Measurements from ENCODE around the gene KIN.
"Not testable (repeated sequence)": the region's sequence is repeated elsewhere in the genome, so short reads cannot be mapped to it uniquely, and the experiment has no call there.

Gene KIN

DNA sequence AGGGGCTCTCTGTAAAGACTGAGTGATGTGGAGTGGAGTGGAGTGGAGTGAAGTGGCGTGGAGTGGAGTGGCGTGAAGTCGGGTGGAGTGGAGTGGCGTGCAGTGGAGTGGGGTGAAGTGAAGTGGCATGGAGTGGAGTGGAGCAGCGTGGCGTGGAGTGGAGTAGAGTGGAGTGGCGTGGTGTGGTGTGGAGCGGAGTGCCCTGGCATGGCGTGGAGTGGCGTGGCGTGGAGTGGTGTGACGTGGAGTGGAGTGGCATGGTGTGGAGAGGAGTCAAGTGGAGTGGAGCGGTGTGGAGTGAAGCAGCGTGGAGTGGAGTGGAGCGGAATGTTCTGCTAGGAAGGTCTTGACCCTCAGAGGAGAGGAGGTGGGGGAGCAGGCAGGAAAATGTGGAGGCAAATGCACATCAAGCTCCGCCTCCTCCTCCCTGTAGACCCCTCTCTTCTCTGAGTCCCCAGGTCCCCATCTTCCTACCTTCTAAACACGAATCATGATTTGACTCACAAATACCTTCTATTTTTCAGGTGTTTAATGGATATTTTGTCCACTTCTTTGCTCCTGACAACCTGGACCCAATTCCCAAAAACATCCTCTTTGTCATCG lies 64.8 kb downstream of the KIN start:
- DNase-seq: no peak

DNA sequence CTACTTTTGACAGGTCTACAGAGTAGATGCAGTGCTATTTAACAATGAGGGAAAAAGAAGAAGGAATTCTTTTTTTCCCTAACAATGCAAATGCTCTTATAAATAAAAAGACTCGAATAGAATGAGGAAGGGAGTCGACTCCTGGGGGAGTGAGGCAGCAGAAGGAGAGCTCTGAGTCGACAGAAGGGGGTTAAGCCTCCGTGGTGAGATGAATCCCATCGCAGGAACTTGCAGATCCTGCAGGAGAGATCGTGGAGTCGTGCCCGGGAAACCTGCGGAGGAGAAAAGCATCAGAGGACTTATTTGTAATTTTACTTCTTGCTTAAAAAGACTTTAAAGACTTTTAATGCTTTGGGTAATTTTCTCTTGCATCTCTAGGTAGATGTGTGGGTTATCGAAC lies 67.3 kb downstream of the KIN start:
- DNase-seq: no peak

DNA sequence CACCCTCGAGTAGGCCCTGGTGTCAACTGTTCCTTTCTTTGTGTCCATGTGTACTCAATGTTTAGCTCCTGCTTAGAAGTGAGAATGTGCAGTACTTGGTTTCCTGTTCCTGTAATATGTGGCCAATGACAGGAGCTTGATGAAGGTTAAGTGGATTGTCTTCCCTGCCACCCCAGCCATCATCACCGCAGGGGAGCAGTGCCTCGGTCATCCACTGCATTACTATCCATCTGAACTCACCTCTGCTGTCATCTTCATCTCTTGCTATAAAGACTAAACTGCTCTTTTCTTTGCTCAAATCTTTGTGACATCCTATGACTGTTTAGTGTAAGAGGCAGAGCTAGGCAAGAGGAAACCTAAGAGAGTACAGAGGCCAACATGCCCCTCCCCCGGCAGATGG lies 69.1 kb downstream of the KIN start:
- no peak for DNase-seq

DNA sequence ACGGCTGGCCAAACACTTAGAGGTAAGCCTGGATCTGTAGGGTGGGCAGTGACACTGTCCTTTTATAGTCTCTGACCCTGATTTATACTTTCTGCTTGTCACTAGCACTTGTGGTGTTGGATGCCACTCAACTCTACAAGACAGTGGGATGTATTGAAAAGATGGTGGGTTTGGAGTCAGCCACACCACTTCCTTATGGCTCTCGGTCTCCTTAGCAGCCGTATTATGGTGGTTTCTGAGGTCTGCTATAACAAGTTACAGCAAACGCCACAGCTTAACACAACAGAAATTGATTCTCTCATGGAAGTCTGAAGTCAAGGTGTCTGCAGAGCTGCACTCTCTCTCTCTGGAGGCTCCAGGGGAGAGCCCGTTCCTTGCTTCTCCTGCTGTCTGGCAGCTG lies 70.0 kb downstream of the KIN start:
- DNase-seq: no peak

DNA sequence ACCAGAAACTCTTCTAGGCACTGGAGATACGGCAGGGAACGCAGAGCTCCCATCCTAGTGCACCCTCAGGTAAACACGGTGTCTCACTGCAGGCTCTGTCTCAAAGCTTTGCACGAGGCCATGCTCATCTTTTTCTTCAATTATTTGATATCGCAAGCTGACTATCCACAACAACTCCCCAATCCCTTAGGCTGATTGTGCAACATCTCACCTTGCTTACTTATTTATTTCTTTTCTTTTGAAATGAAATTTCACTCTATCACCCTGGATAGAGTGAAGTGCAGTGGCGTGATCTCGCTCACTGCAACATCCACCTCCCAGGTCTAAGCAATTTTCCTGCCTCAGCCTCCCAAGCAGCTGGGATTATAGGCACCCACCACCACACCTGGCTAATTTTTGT lies 72.3 kb downstream of the KIN start:
- no peak for DNase-seq

DNA sequence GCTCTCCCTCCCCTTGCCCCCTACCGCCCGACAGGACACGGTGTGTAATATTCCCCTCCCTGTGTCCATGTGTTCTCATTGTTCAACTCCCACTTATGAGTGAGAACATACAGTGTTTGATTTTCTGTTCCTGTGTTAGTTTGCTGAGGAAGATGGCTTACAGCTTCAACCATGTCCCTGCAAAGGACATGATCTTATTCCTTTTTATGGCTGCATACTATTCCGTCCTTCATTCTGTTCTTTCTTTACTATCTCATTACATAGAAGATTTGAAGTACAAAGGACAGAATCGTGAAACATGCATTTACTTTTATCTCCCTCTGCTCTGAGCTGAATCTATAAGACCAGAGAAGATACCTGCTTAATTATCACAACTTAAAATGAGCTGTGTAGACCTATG lies 76.7 kb downstream of the KIN start:
- DNase-seq: not testable (repeated sequence)

DNA sequence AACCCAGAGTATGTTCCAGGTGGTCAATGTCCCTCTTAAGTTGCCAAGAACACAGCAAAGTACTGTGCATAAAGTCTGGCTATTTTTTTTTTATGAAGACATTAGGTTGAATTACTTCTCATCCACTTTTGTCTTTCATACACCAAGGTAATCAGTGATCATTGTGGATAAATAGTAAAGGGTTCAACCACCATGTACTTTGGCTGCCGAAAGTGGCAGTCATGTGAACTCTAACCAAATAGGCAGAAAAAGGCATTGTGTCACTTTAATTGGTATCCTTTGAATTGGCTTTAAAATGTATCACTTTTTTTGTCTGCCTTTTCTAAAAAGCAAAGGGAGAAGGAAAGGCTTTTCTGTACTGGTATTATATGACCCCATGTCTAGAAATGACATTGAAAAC lies 77.3 kb downstream of the KIN start:
- DNase-seq: no peak

DNA sequence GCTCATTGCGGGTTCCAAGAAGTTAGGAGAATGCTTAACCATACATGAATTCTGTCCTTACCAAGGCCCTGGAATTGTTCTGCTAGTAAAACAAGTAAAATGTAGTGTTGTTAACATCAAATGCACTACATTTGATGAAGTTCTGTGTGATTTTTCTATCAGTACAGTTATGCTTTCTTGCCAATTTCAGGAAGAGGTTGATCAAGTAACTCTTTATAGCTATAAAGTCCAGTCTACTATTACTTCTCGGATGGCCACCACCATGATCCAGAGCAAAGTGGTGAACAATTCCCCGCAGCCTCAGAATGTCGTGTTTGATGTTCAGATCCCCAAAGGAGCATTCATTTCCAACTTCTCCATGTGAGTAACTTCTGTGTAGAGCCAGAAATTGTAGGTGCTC lies 79.0 kb downstream of the KIN start:
- DNase-seq: no peak

DNA sequence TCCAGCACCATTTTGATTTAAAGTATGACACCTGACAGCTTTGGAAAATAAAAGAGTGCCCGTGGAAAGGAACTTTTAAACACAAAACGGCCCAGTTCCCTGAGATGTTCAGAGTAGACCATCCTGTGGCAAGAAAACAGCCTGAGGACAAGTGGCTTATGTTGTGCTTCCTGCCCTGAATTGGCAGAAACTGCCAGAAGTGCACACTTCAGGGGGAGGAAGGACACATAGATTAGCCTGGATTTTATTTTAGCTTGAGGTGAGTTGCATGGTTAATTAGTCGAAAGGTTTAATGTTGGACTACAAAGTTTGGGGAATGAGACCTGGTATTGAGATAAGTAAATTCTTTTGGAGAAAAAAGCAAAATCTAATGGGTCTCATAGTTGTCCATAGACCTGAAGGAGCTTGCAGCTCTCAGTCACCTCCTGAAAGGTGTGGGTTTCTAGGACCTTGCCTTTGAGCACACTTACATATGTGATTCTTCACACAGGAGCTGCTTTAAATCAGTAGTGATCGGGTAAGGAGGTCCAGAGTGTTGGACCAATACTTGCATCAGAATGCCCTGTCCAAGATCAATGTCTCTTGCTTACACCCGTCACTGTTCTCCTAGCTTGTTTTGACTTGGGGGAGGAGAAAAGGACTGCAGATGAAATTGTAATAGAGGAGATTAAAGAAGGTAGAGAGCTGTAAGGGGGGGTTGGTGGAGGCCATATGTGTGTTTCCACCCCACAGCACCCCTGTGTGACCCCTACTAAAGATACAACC lies 79.8 kb downstream of the KIN start:
- no peak for DNase-seq

DNA sequence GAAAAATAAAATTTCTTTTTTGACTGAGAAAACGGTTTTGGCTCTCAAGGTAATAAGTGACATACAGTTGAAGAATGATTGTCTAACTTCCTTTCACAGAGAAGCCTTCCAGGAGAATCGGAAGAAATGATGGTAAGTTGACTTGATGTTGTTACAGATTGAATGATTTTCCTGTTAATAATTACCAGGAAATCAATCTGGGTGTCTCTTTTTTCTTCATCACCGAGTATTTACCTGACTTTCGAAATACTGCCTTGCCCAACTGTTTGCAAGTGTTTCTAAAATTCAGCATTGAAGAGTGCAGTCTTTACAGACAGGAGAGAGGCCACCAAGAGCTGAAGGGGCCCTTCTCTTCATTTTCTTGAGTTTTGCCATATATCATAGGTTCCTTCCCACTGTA lies 80.7 kb downstream of the KIN start:
- no peak for DNase-seq

DNA sequence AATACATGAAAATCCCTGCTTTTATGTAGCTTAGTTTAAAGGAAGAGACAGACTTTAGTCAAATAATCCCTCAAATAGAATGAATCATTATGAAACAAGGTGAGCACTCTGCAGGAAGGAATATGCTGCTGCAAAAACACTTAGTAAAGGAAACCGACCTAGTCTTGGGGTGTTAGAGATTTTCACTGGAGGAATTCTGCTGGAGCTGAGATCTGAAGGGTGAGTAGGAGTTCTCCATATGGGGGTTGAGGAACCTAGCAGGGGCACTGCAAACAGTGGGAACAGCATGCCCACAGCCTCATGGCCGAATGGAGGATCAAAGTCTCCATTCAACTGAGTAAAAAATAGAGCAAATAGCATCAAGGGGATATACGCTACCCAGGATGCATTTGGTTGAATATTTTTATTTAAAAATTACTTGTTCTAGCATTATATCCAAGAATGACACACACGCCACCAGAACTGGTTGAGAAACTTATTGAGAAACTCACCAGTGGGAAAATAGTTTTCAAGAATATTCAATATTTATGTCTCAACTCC lies 81.2 kb downstream of the KIN start:
- no peak for DNase-seq

DNA sequence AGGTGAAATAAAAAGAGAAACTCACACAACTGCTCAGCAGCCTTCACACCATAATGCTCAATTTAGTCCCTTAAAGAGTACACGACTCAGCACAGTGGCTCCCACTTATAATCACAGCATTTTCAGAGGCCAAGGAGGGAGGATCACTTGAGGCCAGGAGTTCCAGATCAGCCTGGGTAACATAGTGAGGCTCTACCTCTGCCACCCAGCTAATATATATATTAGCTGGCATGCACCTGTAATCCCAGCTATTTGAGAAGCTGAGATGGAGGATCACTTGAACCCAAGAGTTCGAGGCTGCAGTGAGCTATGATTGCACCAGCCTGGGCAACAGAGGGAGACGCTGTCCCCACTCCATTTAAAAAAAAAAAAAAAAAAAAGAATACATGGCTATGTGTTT lies 82.5 kb downstream of the KIN start:
- DNase-seq: no peak

DNA sequence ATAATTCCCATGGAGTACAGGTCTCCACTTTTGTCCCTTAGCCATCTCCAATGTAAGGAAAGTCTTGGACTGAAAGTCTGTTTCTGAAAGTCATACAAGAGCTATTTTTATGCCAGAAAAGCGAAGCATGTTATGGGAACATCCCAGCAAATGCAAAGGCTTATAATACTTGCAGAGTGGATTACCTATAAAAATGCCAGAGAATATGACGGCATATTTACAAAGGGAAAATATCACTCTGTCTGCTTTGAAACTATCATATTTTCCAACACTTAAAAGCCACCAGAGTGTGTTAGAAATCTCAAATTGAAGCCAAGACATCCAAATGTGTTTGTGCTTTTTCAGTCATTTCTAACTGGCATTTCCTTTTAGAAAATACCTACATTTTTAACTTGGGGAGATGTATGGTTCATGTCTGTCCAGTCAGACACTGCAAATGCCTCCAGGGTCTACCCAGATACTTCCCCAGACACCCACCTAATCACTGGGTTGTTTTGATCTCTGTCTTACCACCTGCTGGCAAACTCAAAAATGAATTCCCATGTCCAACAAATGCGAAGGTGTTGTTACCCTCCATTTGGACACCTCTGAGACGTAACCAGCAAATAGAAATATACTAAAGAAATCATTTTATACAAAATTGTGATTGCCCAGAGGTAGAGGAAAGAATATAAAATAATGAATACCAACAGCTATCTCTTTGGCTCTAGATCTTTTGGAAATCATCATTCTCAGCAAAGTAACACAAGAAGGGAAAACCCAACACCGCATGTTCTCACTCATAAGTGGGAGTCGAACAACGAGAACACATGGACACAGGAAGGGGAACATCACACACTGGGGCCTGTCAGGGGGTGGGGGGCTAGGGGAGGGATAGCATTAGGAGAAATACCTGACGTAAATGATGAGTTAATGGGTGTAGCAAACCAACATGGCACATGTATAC lies 83.4 kb downstream of the KIN start:
- no peak for DNase-seq

DNA sequence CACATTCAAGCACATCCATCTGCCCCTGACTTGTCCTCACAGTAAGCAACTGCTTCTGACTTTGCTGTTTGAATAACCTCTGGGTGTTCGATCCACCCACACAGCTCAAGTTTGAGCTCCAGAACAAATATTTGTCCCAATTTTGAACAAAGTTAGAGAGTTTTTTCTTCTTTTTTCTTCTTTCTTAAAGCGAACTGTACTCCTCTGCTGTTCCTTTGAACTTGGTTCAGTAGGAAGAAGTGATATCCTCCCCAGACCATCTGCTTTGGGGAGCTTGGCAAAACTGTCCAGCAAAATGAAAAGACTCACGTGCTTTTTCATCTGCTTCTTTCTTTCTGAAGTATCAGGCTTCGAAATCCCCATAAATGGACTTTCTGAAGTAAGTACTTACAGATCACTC lies 84.7 kb downstream of the KIN start, which contains the start of gene ITIH2:
TSS of gene ITIH2 (plus strand) at position 177 of the 400 bp plus-strand sequence. CDS start at position 296, 119 bp downstream.
- DNase-seq: no peak

DNA sequence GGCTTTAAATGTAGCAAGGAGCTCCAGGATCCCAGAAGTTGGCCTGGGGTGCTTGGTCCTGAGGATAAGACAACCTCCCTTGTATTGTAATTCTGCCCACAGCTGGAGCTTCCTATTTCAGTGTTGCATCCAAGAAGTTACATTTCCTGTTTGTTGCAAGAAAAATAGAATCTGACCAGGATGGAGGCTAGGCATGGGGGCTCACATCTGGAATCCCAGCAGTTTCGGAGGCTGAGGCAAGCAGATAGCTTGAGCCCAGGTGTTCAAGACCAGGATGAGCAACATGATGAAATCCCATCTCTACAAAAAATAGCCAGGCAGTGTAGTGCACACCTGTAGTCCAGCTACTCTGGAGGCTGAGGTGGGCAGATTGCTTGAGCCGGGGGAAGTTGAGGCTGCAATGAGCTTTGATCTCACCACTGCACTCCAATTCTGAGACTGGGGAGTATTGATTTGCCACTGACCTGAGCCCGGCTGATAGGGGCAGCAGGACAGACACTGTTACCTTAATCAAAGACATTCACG lies 85.4 kb downstream of the KIN start:
- no peak for DNase-seq

DNA sequence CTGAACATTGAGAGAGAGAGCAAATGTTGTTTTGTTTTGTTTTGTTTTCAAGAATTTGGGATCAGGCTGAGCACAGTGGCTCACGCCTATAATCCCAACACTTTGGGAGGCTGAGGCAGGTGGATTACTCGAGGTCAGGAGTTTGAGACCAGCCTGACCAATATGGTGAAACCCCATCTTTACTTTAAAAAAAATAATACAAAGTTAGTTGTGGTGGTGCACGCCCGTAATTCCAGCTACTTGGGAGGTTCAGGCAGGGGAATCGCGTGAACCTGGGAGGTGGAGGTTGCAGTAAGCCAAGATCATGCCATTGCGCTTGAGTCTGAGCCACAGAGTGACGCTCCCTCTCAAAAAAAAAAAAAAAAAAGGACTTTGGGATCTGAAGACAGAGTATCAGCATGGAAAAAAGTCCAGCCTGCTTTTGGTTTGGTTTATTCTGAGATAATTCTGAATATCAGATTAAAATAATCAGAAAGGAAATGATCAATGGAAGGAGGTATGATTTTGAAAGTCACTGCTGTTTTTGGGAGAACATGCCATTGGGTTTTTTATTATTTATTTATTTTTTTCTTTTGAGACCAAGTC lies 86.5 kb downstream of the KIN start:
- DNase-seq: no peak
